PC-9 (cell line): Measurements from ENCODE around the gene VAV3. TPM values are rescaled to one million over a fixed set of nuclear protein-coding genes. Genes with fewer than 3 reads are reported as not detected.

Experiments
- BruUV-seq: library from RNA; stranded (reverse); fragments of 400-500 nt; replicated peaks from 2 replicates; lab custom pipeline; 2021; lab: Mats Ljungman, UMichigan
- CTCF ChIA-PET: fragments of 300-600 bp; sonication (Branson Sonifier 250); formaldehyde crosslinking; loops from one replicate; lab custom pipeline; 2022; ENCODE audit warnings: antibody characterized with exemption; lab: Charles Lee
- POLR2A ChIA-PET: fragments of 300-600 bp; sonication (Branson Sonifier 250); formaldehyde crosslinking; loops from one replicate; lab custom pipeline; 2022; ENCODE audit warnings: antibody characterized with exemption; ENCODE audit not compliant: unreplicated experiment; lab: Charles Lee
- DNase-seq, 2 experiments: peaks; one replicate each; pipeline versions ENCODE4 v3.0.0 to v3.0.0-alpha.2; 2015 to 2022; ENCODE audit warnings: mixed read lengths in 1 of 2
- H2AFZ ChIP-seq: fragments of 200-600 bp; sonication (generic); 2 replicates; pipeline ENCODE4 v1.8.1; 2017; ENCODE audit warnings: antibody characterized with exemption
- H3F3A ChIP-seq: fragments of 200-600 bp; sonication (generic); 2 replicates; pipeline ENCODE4 v1.8.1; 2017; ENCODE audit warnings: antibody characterized with exemption, mild to moderate bottlenecking, low read depth; ENCODE audit not compliant: insufficient read depth
- H3K27ac ChIP-seq: fragments of 200-600 bp; sonication (generic); 2 replicates; pipeline ENCODE4 v1.6.1; 2016; ENCODE audit warnings: mixed run types
- H3K27me3 ChIP-seq: fragments of 200-600 bp; sonication (generic); 2 replicates; pipeline ENCODE4 v1.6.1; 2016; ENCODE audit warnings: low read depth, mixed run types; ENCODE audit not compliant: insufficient read depth
- H3K36me3 ChIP-seq: fragments of 200-600 bp; sonication (generic); 2 replicates; pipeline ENCODE4 v1.6.1; 2016; ENCODE audit warnings: low read depth, mixed run types
- H3K4me1 ChIP-seq: fragments of 200-600 bp; sonication (generic); replicated peaks from 2 replicates; pipeline ENCODE4 v1.6.1; 2016; ENCODE audit warnings: mixed run types; ENCODE audit not compliant: insufficient read depth
- H3K4me2 ChIP-seq: fragments of 200-600 bp; sonication (generic); 2 replicates; pipeline ENCODE4 v1.6.1; 2017; ENCODE audit warnings: mixed run types
- H3K4me3 ChIP-seq: fragments of 200-600 bp; sonication (generic); 2 replicates; pipeline ENCODE4 v1.6.1; 2016; ENCODE audit warnings: mixed run types
- H3K79me2 ChIP-seq: fragments of 200-600 bp; sonication (generic); 2 replicates; pipeline ENCODE4 v1.6.1; 2017; ENCODE audit warnings: low read depth, mixed run types
- H3K9me2 ChIP-seq: fragments of 200-600 bp; sonication (generic); 2 replicates; pipeline ENCODE4 v1.8.1; 2017; ENCODE audit warnings: mild to moderate bottlenecking; ENCODE audit not compliant: insufficient read depth
- H3K9me3 ChIP-seq: fragments of 200-600 bp; sonication (generic); 2 replicates; pipeline ENCODE4 v1.8.1; 2016; ENCODE audit warnings: low read depth; ENCODE audit not compliant: insufficient read depth
- H4K20me1 ChIP-seq: fragments of 200-600 bp; sonication (generic); 2 replicates; pipeline ENCODE4 v1.8.1; 2017; ENCODE audit not compliant: insufficient read depth
- EZH2 ChIP-seq: fragments of 200-600 bp; sonication (generic); IDR thresholded peaks from 2 replicates; pipeline ENCODE4 v1.8.0; 2017; ENCODE audit warnings: antibody characterized with exemption, low read depth
- intact Hi-C: fragments of 100-400 bp; cut with micrococcal nuclease; formaldehyde crosslinking; loops from one replicate; pipeline ENCODE4 v1.10.0; 2022; ENCODE audit not compliant: unreplicated experiment
- total RNA-seq: library from RNA; stranded (reverse); gene quantifications from 2 replicates; pipeline ENCODE4 v1.2.3, GENCODE V29; 2021
- TF ChIP-seq, protein P1 (sequence below): fragments of 200-600 bp; sonication (generic); conservative IDR thresholded peaks from 2 replicates; pipeline ENCODE4 v1.6.1; 2017; ENCODE audit warnings: mixed run types, antibody characterized with exemption, mild to moderate bottlenecking, moderate library complexity

VAV3 gene
- total RNA-seq, 1 experiment from 2014 or later, result 1.7 TPM

DNA sequence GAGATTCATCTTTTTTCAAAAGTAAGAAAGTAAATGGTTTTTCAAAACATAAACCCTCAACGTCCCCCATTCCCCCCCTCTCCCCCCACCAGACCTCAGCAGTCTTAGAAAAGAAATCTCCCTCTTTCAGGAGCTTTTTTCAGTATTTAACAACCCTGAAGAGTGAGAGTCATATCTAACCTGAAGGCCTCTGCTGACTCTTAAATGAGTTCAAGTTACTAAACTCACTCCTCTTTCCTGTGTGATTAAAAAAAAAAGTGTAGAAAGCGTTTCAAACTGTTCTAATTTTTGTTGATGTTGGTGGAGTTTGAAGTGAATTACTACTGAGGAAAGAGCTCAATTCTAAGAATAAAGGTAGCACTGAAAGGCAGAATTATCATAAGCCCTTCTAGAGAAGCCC is 93.7 kb downstream of the VAV3 start:
- CTCF ChIA-PET, result no interaction called here
- intact Hi-C loops, result no loop called here

DNA sequence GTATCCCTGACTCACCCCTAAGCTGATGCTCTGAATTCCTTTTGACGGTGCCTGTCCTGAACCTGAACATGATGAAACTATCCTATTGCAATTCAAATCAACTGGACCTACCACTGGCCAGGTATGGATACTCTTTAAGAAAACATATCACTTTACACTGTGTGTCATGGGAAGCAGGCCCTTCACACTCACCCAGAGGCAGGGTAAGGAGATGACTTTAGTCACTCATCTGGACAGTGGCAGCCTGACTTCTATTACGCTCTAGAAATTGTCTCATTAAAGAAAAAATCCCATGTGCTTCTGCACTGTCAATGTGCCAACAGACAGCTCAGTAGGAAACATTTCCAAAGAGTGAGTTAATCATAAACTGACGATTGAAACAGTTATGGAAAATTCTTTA is 94.3 kb downstream of the VAV3 start:
- no peaks in the 10 kb centered on the region for H3K27me3 ChIP-seq
- H3K27ac ChIP-seq, result no peak overlapping the region
- peak in 1 of 2 experiments; percentile 30 for DNase-seq
- POLR2A ChIA-PET, result interaction anchor here (0.7 kb wide), 1 partner anchor 50 kb away, joined by 3 read pairs; no protein-coding TSS in a partner anchor
- H3K4me1 ChIP-seq, result no peaks in the 10 kb centered on the region
- H3K79me2 ChIP-seq, result no peaks in the 10 kb centered on the region
- no peak for TF ChIP-seq EZH2
- TF ChIP-seq, protein P1, sequence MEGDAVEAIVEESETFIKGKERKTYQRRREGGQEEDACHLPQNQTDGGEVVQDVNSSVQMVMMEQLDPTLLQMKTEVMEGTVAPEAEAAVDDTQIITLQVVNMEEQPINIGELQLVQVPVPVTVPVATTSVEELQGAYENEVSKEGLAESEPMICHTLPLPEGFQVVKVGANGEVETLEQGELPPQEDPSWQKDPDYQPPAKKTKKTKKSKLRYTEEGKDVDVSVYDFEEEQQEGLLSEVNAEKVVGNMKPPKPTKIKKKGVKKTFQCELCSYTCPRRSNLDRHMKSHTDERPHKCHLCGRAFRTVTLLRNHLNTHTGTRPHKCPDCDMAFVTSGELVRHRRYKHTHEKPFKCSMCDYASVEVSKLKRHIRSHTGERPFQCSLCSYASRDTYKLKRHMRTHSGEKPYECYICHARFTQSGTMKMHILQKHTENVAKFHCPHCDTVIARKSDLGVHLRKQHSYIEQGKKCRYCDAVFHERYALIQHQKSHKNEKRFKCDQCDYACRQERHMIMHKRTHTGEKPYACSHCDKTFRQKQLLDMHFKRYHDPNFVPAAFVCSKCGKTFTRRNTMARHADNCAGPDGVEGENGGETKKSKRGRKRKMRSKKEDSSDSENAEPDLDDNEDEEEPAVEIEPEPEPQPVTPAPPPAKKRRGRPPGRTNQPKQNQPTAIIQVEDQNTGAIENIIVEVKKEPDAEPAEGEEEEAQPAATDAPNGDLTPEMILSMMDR, result no peak
- no peak overlapping the region for H2AFZ ChIP-seq
- BruUV-seq, result no TSS peak
- no peaks in the 10 kb centered on the region for H3K36me3 ChIP-seq
- CTCF ChIA-PET, result no interaction called here
- H3K4me3 ChIP-seq, result no peak overlapping the region
- no peaks in the 10 kb centered on the region for H4K20me1 ChIP-seq
- intact Hi-C loops, result no loop called here
- no peak overlapping the region for H3K4me2 ChIP-seq
- no peaks in the 10 kb centered on the region for H3F3A ChIP-seq
- H3K9me3 ChIP-seq, result no peaks in the 10 kb centered on the region; the same call in 1 of the 2 replicates
- H3K9me2 ChIP-seq, result no peaks in the 10 kb centered on the region

More for the DNA sequence above, 93.7 kb downstream of the VAV3 start:
- Histone ChIP-seq H3K4me1 (no peaks in the 10 kb centered on the region), H3K27ac (no peak overlapping the region), H3K9me3 (no peaks in the 10 kb centered on the region; the same call in 1 of the 2 replicates), H3K4me2 (no peak overlapping the region), H3K9me2 (no peaks in the 10 kb centered on the region), H3K79me2 (no peaks in the 10 kb centered on the region), H3F3A (no peaks in the 10 kb centered on the region), H2AFZ (no peak overlapping the region), H3K4me3 (no peak overlapping the region), H3K36me3 (no peaks in the 10 kb centered on the region), H3K27me3 (no peaks in the 10 kb centered on the region), H4K20me1 (no peaks in the 10 kb centered on the region)
- no peak for TF ChIP-seq EZH2
- TF ChIP-seq, protein P1, result no peak
- BruUV-seq, result no TSS peak
- POLR2A ChIA-PET, result interaction anchor here (0.7 kb wide), 1 partner anchor 50 kb away, joined by 3 read pairs; no protein-coding TSS in a partner anchor
- DNase-seq, result peak in 1 of 2 experiments; percentile 28

DNA sequence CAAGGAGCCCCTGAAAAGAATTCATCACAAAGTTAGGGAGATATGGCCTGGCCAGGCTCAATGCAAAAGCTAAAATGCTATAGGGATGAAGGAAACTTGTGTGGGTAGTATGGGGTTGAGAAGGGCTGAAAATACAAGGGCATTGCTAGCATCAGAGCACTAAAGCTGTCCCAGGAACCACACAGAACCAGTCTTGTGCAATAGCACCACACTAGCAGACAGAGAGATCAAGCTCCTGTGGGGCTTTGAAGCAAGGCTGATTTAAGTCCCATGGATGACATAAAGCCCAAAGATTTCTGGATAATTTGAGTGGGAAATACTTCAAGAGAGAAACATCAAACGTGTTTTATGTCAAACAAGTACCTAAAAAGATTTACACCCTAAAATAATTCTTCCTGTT is 97.1 kb downstream of the VAV3 start:
- H4K20me1 ChIP-seq, result no peaks in the 10 kb centered on the region
- no peaks in the 10 kb centered on the region for H3K4me1 ChIP-seq
- H3K4me3 ChIP-seq, result no peak overlapping the region
- H3K79me2 ChIP-seq, result no peaks in the 10 kb centered on the region
- no peak overlapping the region for H3K27ac ChIP-seq
- no TSS peak for BruUV-seq
- TF ChIP-seq, protein P1, result no peak
- no peak for TF ChIP-seq EZH2
- ChIA-PET CTCF (no interaction called here), POLR2A (no interaction called here)
- H3F3A ChIP-seq, result no peaks in the 10 kb centered on the region
- no peaks in the 10 kb centered on the region for H3K27me3 ChIP-seq
- no peaks in the 10 kb centered on the region for H3K9me3 ChIP-seq
- intact Hi-C loops, result no loop called here
- no peak for DNase-seq
- no peak overlapping the region for H2AFZ ChIP-seq
- H3K4me2 ChIP-seq, result no peak overlapping the region
- no peaks in the 10 kb centered on the region for H3K36me3 ChIP-seq
- no peaks in the 10 kb centered on the region for H3K9me2 ChIP-seq
